Measurements from ENCODE around the gene PLD4.

Gene PLD4

GRCh38 chr14:104923640-104924420, 849 bp upstream of the PLD4 start:
- no peak for DNase-seq
- in situ Hi-C loops (cut with MboI; ENCODE audit: low pct_unique_long_range_greater_than_20kb, low sequenced_read_pairs) = no loop called here

GRCh38 chr14:104925214-104925854, 655 bp downstream of the PLD4 start:
- DNase-seq = peak; percentile 18
- in situ Hi-C loops (cut with MboI; ENCODE audit: low pct_unique_long_range_greater_than_20kb, low sequenced_read_pairs) = no loop called here

- no peak for DNase-seq
- in situ Hi-C loops (cut with MboI; ENCODE audit: low pct_unique_long_range_greater_than_20kb, low sequenced_read_pairs) = no loop called here
Observed at GRCh38 chr14:104925855-104926609, 1.4 kb downstream of the PLD4 start.

- DNase-seq = peak; percentile 80
- in situ Hi-C loops (cut with MboI; ENCODE audit: low pct_unique_long_range_greater_than_20kb, low sequenced_read_pairs) = no loop called here
Observed at GRCh38 chr14:104926619-104927431, 2.1 kb downstream of the PLD4 start.

- no peak for DNase-seq
- in situ Hi-C loops (cut with MboI; ENCODE audit: low pct_unique_long_range_greater_than_20kb, low sequenced_read_pairs) = no loop called here
Observed at GRCh38 chr14:104927432-104927816, 2.7 kb downstream of the PLD4 start.

GRCh38 chr14:104927901-104928300, 3.2 kb downstream of the PLD4 start:
- in situ Hi-C loops (cut with MboI; ENCODE audit: low pct_unique_long_range_greater_than_20kb, low sequenced_read_pairs) = no loop called here
- DNase-seq = no peak

GRCh38 chr14:104928391-104929133, 3.9 kb downstream of the PLD4 start:
- in situ Hi-C loops (cut with MboI; ENCODE audit: low pct_unique_long_range_greater_than_20kb, low sequenced_read_pairs) = no loop called here

GRCh38 chr14:104929268-104930230, 4.9 kb downstream of the PLD4 start:
- no peak for DNase-seq
- in situ Hi-C loops (cut with MboI; ENCODE audit: low pct_unique_long_range_greater_than_20kb, low sequenced_read_pairs) = no loop called here

More at GRCh38 chr14:104928391-104929133, 3.9 kb downstream of the PLD4 start:
- DNase-seq = no peak

- DNase-seq = no peak
- in situ Hi-C loops (cut with MboI; ENCODE audit: low pct_unique_long_range_greater_than_20kb, low sequenced_read_pairs) = no loop called here
Observed at GRCh38 chr14:104930526-104931303, 6.0 kb downstream of the PLD4 start.

GRCh38 chr14:104931304-104931770, 6.7 kb downstream of the PLD4 start:
- in situ Hi-C loops (cut with MboI; ENCODE audit: low pct_unique_long_range_greater_than_20kb, low sequenced_read_pairs) = no loop called here
- no peak for DNase-seq

- in situ Hi-C loops (cut with MboI; ENCODE audit: low pct_unique_long_range_greater_than_20kb, low sequenced_read_pairs) = no loop called here
- no peak for DNase-seq
Observed at GRCh38 chr14:104931771-104932675, 7.3 kb downstream of the PLD4 start.

- in situ Hi-C loops (cut with MboI; ENCODE audit: low pct_unique_long_range_greater_than_20kb, low sequenced_read_pairs) = no loop called here
- DNase-seq = peak; percentile 84
Observed at GRCh38 chr14:104932676-104933631, 8.3 kb downstream of the PLD4 start.

GRCh38 chr14:104933746-104934733, 9.4 kb downstream of the PLD4 start:
- no peak for DNase-seq
- in situ Hi-C loops (cut with MboI; ENCODE audit: low pct_unique_long_range_greater_than_20kb, low sequenced_read_pairs) = no loop called here

Data from KBM-7 (cell line).